K562 (cell line): Measurements from ENCODE around the gene NLRP6. TPM values are rescaled to one million over a fixed set of nuclear protein-coding genes. Genes with fewer than 3 reads are reported as not detected.
"Not testable (repeated sequence)": the region's sequence is repeated elsewhere in the genome, so short reads cannot be mapped to it uniquely, and the experiment has no call there.

ENCODE experiments used
- ATAC-seq: fragments of 200-7000 bp; cut with Tn5 transposase; 3 replicates; pipeline ENCODE4 v1.9.1; 2020; ENCODE audit warnings: moderate library complexity
- BruUV-seq: library from RNA; stranded (reverse); fragments of 400-500 nt; replicated peaks from 2 replicates; lab custom pipeline; 2021; lab: Mats Ljungman, UMichigan
- CTCF ChIA-PET: fragments of 300-600 bp; formaldehyde crosslinking; extraction: SDS; loops from one replicate; lab custom pipeline; 2021; ENCODE audit warnings: low intra/inter-chr PET ratio; lab: Yijun Ruan, JAX
- POLR2A ChIA-PET: fragments of 300-600, 350-650 bp; sonication (Branson Sonifier 250); formaldehyde crosslinking; extraction: SDS; loops from one replicate; lab custom pipeline; 2021; ENCODE audit warnings: antibody characterized with exemption, inconsistent platforms; lab: Yijun Ruan, JAX
- DNase-seq, 4 experiments: peaks; one replicate each; pipeline versions ENCODE4 v3.0.0 to v3.0.0-alpha.2; 2011 to 2018; ENCODE audit warnings: low spot score in 3 of 4, mixed read lengths in 3 of 4; ENCODE audit errors: extremely low read depth in 1 of 4
- FAIRE-seq: peaks from 2 replicates; lab custom pipeline; 2011; peaks lifted over from hg19 to GRCh38; lab: Jason Lieb, UNC
- H2AFZ ChIP-seq: 2 replicates; pipeline ENCODE4 v1.6.0; 2011; ENCODE audit warnings: low read depth, low read length, control low read depth, inconsistent platforms
- H3K27ac ChIP-seq: fragments of 200-600 bp; 3 replicates; pipeline ENCODE4 v1.8.0; 2011; ENCODE audit warnings: low read depth, mild to moderate bottlenecking, control low read depth, inconsistent platforms, low read length, moderate library complexity, mixed read lengths; ENCODE audit errors: extremely low read depth
- H3K27me3 ChIP-seq, 2 experiments: fragments of 300-600 bp in 1 of 2; 2 replicates in 1 of 2; 3 replicates in 1 of 2; pipeline versions ENCODE4 v1.6.0 to v1.8.0; 2011; ENCODE audit warnings: inconsistent platforms in 2 of 2, low read length in 2 of 2, mild to moderate bottlenecking in 1 of 2, mixed read lengths in 1 of 2, moderate library complexity in 1 of 2; ENCODE audit not compliant: control insufficient read depth in 2 of 2, insufficient read depth in 2 of 2
- H3K36me3 ChIP-seq: fragments of 300-600 bp; 3 replicates; pipeline ENCODE4 v1.8.0; 2011; ENCODE audit warnings: mild to moderate bottlenecking, low read length, inconsistent platforms; ENCODE audit not compliant: control insufficient read depth, insufficient read depth
- H3K4me1 ChIP-seq, 2 experiments: fragments of 200-600 bp in 1 of 2; replicated peaks in 1 of 2; 2 replicates in 1 of 2; 3 replicates in 1 of 2; pipeline versions ENCODE4 v1.5.1 to v1.8.0; 2011; ENCODE audit warnings: inconsistent platforms in 2 of 2, low read length in 2 of 2, mild to moderate bottlenecking in 1 of 2, mixed read lengths in 1 of 2, moderate library complexity in 1 of 2; ENCODE audit not compliant: control insufficient read depth in 2 of 2, insufficient read depth in 2 of 2
- H3K4me2 ChIP-seq: 2 replicates; pipeline ENCODE4 v1.6.1; 2011; ENCODE audit warnings: low read length, control low read depth, inconsistent platforms, mixed read lengths; ENCODE audit not compliant: insufficient read depth
- H3K4me3 ChIP-seq: fragments of 200-600 bp; sonication (generic), shearing (Covaris generic); 2 replicates; pipeline ENCODE4 v1.5.1; 2016; ENCODE audit warnings: control low read depth, inconsistent platforms
- H3K79me2 ChIP-seq: fragments of 200-600 bp; 3 replicates; pipeline ENCODE4 v1.8.0; 2011; ENCODE audit warnings: low read length, inconsistent platforms; ENCODE audit not compliant: control insufficient read depth, insufficient read depth
- H3K9ac ChIP-seq, 2 experiments: 2 replicates each; pipeline versions ENCODE4 v1.6.0 to v1.6.1; 2011; ENCODE audit warnings: low read depth in 2 of 2, low read length in 2 of 2, control low read depth in 1 of 2, inconsistent platforms in 1 of 2, mild to moderate bottlenecking in 1 of 2, mixed read lengths in 1 of 2; ENCODE audit not compliant: insufficient read depth in 1 of 2
- H3K9me1 ChIP-seq: one replicate; pipeline ENCODE4 v1.6.0; 2011; ENCODE audit warnings: inconsistent platforms, mild to moderate bottlenecking, low read length, moderate library complexity; ENCODE audit not compliant: control insufficient read depth, insufficient read depth
- H3K9me3 ChIP-seq: replicated peaks from 2 replicates; pipeline ENCODE4 v1.5.1; 2011; ENCODE audit warnings: low read depth, low read length, inconsistent platforms; ENCODE audit not compliant: control insufficient read depth, insufficient read depth
- H4K20me1 ChIP-seq: replicated peaks from 2 replicates; pipeline ENCODE4 v1.6.1; 2011; ENCODE audit warnings: low read length, inconsistent platforms, mixed read lengths; ENCODE audit not compliant: control insufficient read depth, insufficient read depth
- CBX1 ChIP-seq: sonication (generic); IDR thresholded peaks from 2 replicates; pipeline ENCODE4 v1.6.1; 2016; ENCODE audit warnings: antibody characterized with exemption, low read depth, mild to moderate bottlenecking
- CREB1 ChIP-seq, 2 experiments: sonication (generic) in 1 of 2; formaldehyde crosslinking in 1 of 2; IDR thresholded peaks; 2 replicates each; pipeline versions ENCODE4 v1.6.1 to v1.8.0; 2012 to 2022; ENCODE audit warnings: inconsistent platforms in 1 of 2, mild to moderate bottlenecking in 1 of 2, missing genetic modification reagents in 1 of 2, moderate library complexity in 1 of 2
- MYBL2 ChIP-seq, 2 experiments: fragments of 450-650 bp in 1 of 2; sonication (generic) in 1 of 2; formaldehyde crosslinking in 1 of 2; IDR thresholded peaks; 2 replicates each; pipeline versions ENCODE4 v1.6.1 to v1.8.1; 2017 to 2022; ENCODE audit warnings: borderline replicate concordance in 1 of 2, inconsistent platforms in 1 of 2, low read depth in 1 of 2, mild to moderate bottlenecking in 1 of 2, missing genetic modification reagents in 1 of 2, moderate library complexity in 1 of 2
- PATZ1 ChIP-seq: fragments of 250-450 bp; sonication (Bioruptor Pico); IDR thresholded peaks from 2 replicates; pipeline ENCODE4 v1.5.0; 2020; ENCODE audit warnings: mild to moderate bottlenecking, borderline replicate concordance
- RB1 ChIP-seq: fragments of 450-650 bp; IDR thresholded peaks from 2 replicates; pipeline ENCODE4 v1.6.1; 2017; ENCODE audit warnings: low read depth, mild to moderate bottlenecking
- SIN3A ChIP-seq, 2 experiments: fragments of 150-350 bp in 1 of 2; IDR thresholded peaks; 2 replicates each; pipeline ENCODE4 v1.6.1; 2011 to 2016; ENCODE audit warnings: borderline replicate concordance in 2 of 2, low read depth in 2 of 2, low read length in 2 of 2, mild to moderate bottlenecking in 2 of 2, moderate library complexity in 2 of 2; ENCODE audit not compliant: control insufficient read depth in 1 of 2
- SP1 ChIP-seq: sonication (generic); formaldehyde crosslinking; IDR thresholded peaks from 2 replicates; pipeline ENCODE4 v1.8.1; 2022; ENCODE audit warnings: mild to moderate bottlenecking, missing genetic modification reagents
- YY1 ChIP-seq, 3 experiments: IDR thresholded peaks; 2 replicates each; pipeline ENCODE4 v1.6.1; 2011; ENCODE audit warnings: low read length in 2 of 3, mild to moderate bottlenecking in 2 of 3, moderate library complexity in 2 of 3, borderline replicate concordance in 1 of 3, control low read depth in 1 of 3, low read depth in 1 of 3; ENCODE audit not compliant: insufficient read depth in 3 of 3, insufficient replicate concordance in 2 of 3, control insufficient read depth in 1 of 3, insufficient read length in 1 of 3; ENCODE audit errors: extremely low read depth in 1 of 3
- WGBS: fragments of 100-300 bp; shearing (Covaris generic); methylation state at CpG from one replicate; pipeline ENCODE4 v1.1.6; 2016; ENCODE audit warnings: low coverage, mixed read lengths; ENCODE audit not compliant: insufficient coverage; ENCODE audit errors: missing lambda C conversion rate; 5-methylcytosine and 5-hydroxymethylcytosine counted together
- in situ Hi-C: fragments of 300-500 bp; cut with MboI; formaldehyde crosslinking; loops from 4 replicates; pipeline ENCODE4 v1.15.0; 2018; ENCODE audit warnings: inconsistent platforms, mixed read lengths
- intact Hi-C: fragments of 100-400 bp; cut with micrococcal nuclease; formaldehyde crosslinking; loops from 2 replicates; pipeline ENCODE4 v1.14.2; 2022
- polyA plus RNA-seq, 8 experiments: library from polyadenylated mRNA; depleted of rRNA in 4 of 8; stranded (reverse) in 5 of 8; unstranded in 3 of 8; fragments of >200 nt; fragmentation: Nextera tagmentation in 2 of 8; fragmentation: Illumina TruSeq in 1 of 8; extraction: Ambion mirVana in 2 of 8; extraction: Trizol in 1 of 8; gene quantifications; 2 replicates each; pipeline versions ENCODE4 v1.2.1 to v1.2.3, GENCODE V29; 2011 to 2014; ENCODE audit warnings: inconsistent platforms in 1 of 8, missing spikeins in 1 of 8
- total RNA-seq, 7 experiments: library from RNA; depleted of rRNA in 6 of 7; stranded (reverse); fragments of >200 nt in 6 of 7; fragmentation: Illumina TruSeq in 2 of 7; extraction: Trizol in 2 of 7; gene quantifications; 2 replicates each; pipeline versions ENCODE4 v1.2.1 to v1.2.3, GENCODE V29; 2011 to 2021; ENCODE audit warnings: low replicate concordance in 1 of 7

The NLRP6 gene
- total and polyA plus RNA-seq, 9 of the 15 experiments (the other 6 are each of a cell fraction or from before 2014, with no cell fraction given): 0.03 to 0.18 (median 0.15) TPM; not detected in 5

GRCh38 chr11:314554-314875 lies 36.3 kb downstream of the NLRP6 start:
- BruUV-seq; DNase-seq; H3K9me3 ChIP-seq; H3K27me3 ChIP-seq; H3K9me1 ChIP-seq; CTCF ChIA-PET; FAIRE-seq; ATAC-seq; H4K20me1 ChIP-seq; H2AFZ ChIP-seq; TF ChIP-seq CREB1 (IDR thresholded peaks at IDR 0.05): not testable (repeated sequence)
- TF ChIP-seq CREB1 (CRISPR knock-in tag; IDR thresholded peaks at IDR 0.05): peak; percentile 15; the same call in 1 of the 2 replicates
- intact Hi-C loops: loop anchor here (5.0 kb wide), 1 partner anchor 47 kb away; no protein-coding TSS in a partner anchor
- Histone ChIP-seq H3K79me2 (peaks cover 77% of the 10 kb centered on the region), H3K36me3 (peaks cover 32% of the 10 kb centered on the region; the same call in 1 of the 3 replicates), H3K9ac (peak overlapping the region; percentile 82 to 98), H3K4me2 (peak overlapping the region; percentile 95), H3K27ac (peak overlapping the region; percentile 87), H3K4me3 (peak overlapping the region; percentile 69), H3K4me1 (peaks cover 31 to 44% of the 10 kb centered on the region in 2 experiments)
- in situ Hi-C loops: loop anchor here (5.0 kb wide), 1 partner anchor 38 kb away; no protein-coding TSS in a partner anchor
- 5% methylated on average over 4 of the region's 6 CpGs for WGBS
- POLR2A ChIA-PET: interaction anchor here (0.6 kb wide), 1 partner anchor 8 kb away, joined by 3 read pairs; no protein-coding TSS in a partner anchor

GRCh38 chr11:315051-315481 lies 36.9 kb downstream of the NLRP6 start:
- H3K27ac ChIP-seq: peak overlapping the region; percentile 87
- 3% methylated on average over 9 of the region's 9 CpGs for WGBS
- H3K4me1 ChIP-seq: peaks cover 26 to 46% of the 10 kb centered on the region in 2 experiments
- ATAC-seq: no peak
- in situ Hi-C loops: no loop called here
- H3K9me1 ChIP-seq: no peaks in the 10 kb centered on the region
- ChIA-PET CTCF (no interaction called here), POLR2A (interaction anchor here (0.6 to 1.0 kb wide), 4 partner anchors 9 to 56 kb away, joined by 3 to 4 read pairs (median 3); no protein-coding TSS in a partner anchor)
- H4K20me1 ChIP-seq: peaks cover 5% of the 10 kb centered on the region; the same call in 1 of the 2 replicates
- H3K27me3 ChIP-seq: no peaks in the 10 kb centered on the region
- peak overlapping the region; percentile 82 to 98 for H3K9ac ChIP-seq
- peaks cover 76% of the 10 kb centered on the region for H3K79me2 ChIP-seq
- H2AFZ ChIP-seq: no peak overlapping the region
- H3K9me3 ChIP-seq: no peaks in the 10 kb centered on the region
- H3K36me3 ChIP-seq: peaks cover 29% of the 10 kb centered on the region; the same call in 1 of the 3 replicates
- no peak for DNase-seq
- intact Hi-C loops: no loop called here
- peak overlapping the region; percentile 95 for H3K4me2 ChIP-seq
- peak overlapping the region; percentile 69 for H3K4me3 ChIP-seq
- BruUV-seq: no TSS peak
- no peak for FAIRE-seq
- TF ChIP-seq PATZ1 (no peak), YY1 (IDR thresholded peaks at IDR 0.05; ENCODE audit: borderline replicate concordance in 1 of 3, control insufficient read depth in 1 of 3, extremely low read depth in 1 of 3, insufficient read depth in 3 of 3, insufficient read length in 1 of 3, insufficient replicate concordance in 2 of 3, low read depth in 1 of 3, low read length in 2 of 3) (no peak), SP1 (CRISPR knock-in tag) (no peak), RB1 (no peak), MYBL2 (IDR thresholded peaks at IDR 0.05; ENCODE audit: low read depth) (no peak), MYBL2 (CRISPR knock-in tag; IDR thresholded peaks at IDR 0.05; ENCODE audit: borderline replicate concordance) (no peak), CBX1 (no peak), SIN3A (IDR thresholded peaks at IDR 0.05; ENCODE audit: borderline replicate concordance in 2 of 2, control insufficient read depth in 1 of 2, low read depth in 2 of 2, low read length in 2 of 2) (0 out of 4 replicates have a peak, but pooled peaks of 1 of the 2 experiments have one; percentile 0)
